LNCAP (cell line): ENCODE data around the gene TULP3.

Experiments
- TF ChIP-seq, protein P1 (sequence below): fragments of 450-650 bp; IDR thresholded peaks from 2 replicates; pipeline ENCODE4 v1.5.1; 2017; ENCODE audit warnings: mild to moderate bottlenecking

The TULP3 gene

DNA sequence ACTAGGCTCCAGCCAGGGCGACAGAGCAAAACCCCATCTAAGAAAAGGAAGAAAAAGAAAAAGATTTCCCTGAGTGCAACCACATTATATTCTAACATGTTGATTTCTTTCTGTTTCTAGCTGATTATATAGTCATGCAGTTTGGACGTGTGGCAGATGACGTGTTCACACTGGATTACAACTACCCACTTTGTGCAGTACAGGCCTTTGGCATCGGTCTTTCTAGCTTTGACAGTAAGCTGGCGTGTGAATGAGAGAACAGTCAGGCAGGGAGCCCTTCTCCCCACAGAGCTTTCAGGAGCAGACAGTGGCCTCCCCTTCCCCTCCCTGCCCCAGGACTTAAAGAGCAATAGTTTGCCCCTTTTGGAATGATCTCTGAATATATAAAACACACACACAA, 48.5 kb downstream of the TULP3 start:
- TF ChIP-seq, protein P1, sequence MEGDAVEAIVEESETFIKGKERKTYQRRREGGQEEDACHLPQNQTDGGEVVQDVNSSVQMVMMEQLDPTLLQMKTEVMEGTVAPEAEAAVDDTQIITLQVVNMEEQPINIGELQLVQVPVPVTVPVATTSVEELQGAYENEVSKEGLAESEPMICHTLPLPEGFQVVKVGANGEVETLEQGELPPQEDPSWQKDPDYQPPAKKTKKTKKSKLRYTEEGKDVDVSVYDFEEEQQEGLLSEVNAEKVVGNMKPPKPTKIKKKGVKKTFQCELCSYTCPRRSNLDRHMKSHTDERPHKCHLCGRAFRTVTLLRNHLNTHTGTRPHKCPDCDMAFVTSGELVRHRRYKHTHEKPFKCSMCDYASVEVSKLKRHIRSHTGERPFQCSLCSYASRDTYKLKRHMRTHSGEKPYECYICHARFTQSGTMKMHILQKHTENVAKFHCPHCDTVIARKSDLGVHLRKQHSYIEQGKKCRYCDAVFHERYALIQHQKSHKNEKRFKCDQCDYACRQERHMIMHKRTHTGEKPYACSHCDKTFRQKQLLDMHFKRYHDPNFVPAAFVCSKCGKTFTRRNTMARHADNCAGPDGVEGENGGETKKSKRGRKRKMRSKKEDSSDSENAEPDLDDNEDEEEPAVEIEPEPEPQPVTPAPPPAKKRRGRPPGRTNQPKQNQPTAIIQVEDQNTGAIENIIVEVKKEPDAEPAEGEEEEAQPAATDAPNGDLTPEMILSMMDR: no peak

DNA sequence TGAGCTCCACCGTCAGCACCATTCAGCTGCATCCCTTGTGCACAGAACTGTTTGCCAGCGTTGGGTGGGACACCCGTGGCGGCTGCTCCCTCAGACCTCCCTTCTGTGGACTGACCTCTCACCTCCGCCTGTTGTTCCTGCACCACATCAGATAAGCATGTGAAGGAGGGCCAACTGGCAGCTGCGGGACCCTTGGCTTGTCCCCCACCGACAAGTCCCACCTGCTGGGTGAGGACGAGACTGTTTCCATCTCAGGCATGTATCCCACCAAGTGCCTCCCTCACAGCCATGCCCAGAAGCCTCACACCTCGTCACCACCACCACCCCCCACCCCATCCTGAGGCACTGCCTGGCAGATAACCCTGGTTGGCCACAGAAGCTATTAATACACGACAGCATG, 49.9 kb downstream of the TULP3 start:
- TF ChIP-seq, protein P1: no peak

DNA sequence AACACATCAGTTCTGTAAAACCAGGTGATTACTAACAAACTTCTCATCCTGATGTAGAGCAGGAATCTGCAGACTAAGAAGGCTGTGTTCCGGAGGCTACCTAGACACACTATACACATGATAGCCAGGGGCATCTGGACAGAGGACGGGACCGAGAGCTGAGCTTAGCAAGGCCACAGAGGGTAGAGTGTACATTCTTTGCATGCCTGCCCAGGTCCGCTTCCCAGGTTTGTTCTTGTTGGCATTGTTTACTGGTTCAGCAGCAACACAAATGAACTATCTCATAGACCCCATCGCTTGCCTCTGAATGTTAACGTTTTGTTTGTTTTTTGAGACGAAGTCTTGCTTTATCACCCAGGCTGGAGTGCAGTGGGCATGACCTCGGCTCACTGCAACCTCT, 50.8 kb downstream of the TULP3 start:
- TF ChIP-seq, protein P1: no peak

DNA sequence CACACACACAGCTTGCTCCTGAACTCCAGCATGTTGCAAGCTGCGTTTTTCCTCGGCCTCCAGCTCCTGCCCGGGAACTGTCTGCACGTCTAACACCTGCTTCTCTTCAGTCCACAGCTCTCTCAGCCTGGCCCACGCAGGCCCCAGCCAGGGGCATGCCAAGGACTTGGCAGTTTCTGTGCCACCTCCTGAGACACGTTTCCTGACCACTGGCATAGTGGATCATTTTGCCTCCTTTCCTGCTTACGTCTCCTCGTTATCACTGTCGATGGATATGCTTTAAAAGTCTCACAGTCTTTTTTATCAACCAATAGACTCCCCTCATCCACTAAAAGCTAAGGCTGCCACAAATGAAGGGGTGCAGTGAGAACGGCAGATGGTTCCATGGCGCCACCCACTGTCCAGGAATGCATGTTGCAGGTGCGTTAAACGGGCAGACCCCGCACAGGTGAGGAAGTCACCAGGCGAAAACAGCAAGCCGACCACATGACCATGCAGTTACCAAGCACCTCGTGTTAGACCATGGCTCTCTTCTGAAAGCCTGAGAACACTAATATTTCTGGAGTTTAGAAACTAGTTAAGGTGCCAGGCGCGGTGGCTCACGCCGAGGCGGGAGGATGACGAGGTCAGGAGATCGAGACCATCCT, 53.8 kb downstream of the TULP3 start:
- TF ChIP-seq, protein P1: peak; percentile 93

DNA sequence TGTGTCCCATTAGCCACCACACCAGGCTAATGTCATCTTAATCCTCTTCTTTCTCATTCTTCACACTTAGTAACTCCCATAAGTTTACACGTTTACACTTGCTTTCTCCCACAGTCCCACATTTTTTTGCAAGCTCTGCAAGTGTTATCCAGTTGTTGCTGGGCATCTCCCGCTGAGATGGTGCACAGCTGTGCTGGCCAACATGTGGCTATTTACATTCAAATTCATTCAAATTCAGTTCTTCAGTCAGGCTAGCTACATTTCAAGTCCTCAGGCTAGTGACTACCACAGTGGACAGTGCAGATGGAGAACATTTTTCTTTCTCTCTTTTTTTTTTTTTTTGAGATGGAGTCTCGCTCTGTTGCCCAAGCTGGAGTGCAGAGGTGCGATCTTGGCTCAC, 58.7 kb downstream of the TULP3 start:
- TF ChIP-seq, protein P1: no peak

DNA sequence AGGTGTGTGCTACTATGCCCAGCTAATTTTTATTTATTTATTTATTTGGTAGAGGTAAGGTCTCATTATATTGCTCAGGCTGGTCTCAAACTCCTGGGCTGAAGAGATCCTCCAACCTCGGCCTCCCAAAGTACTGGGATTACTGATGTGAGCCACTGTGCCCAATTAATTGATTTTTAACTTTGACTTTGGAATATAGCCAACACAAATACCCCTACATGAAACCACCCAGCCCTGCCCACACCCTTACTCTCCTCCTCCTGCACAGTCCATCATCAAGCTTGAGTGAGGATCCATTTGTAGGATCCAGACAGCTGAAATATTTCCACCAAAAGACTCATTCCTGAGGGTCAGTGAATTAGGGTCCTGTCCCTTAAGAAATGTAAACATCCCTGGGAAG, 65.2 kb downstream of the TULP3 start:
- TF ChIP-seq, protein P1: no peak

DNA sequence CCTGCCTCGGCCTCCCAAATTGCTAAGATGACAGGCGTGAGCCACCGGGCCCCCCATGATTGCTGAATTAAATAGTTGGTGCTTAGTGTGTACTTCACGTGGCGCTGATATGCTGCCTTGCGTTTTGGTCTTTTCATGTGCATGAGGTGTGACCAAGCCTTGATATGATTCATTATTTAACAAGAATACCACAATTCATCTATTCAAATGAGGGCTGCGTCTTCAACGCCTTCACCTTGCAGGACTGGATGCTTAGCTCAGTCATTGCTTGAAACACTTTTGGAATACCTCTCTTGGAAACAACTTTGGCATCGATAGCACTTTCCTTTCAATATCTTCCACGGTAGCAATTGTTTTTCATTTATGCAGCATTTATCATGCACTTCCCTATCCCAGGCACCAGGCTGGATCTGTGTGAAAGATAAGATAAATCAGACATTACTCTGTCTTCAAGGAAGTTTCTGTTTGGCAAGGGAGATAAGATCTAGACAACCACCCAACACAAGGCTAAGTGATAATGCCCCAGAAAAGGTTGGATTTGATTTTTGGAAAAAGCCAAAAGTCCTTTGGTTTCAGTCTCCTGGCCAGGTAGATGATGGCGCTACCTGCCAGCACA, 67.2 kb downstream of the TULP3 start:
- TF ChIP-seq, protein P1: no peak
